Measurements from ENCODE around the gene C10orf88. TPM values are rescaled to one million over a fixed set of nuclear protein-coding genes. Genes with fewer than 3 reads are reported as not detected.

C10orf88 gene
- total RNA-seq, 1 experiment from 2014 or later, result 7.6 TPM

DNA sequence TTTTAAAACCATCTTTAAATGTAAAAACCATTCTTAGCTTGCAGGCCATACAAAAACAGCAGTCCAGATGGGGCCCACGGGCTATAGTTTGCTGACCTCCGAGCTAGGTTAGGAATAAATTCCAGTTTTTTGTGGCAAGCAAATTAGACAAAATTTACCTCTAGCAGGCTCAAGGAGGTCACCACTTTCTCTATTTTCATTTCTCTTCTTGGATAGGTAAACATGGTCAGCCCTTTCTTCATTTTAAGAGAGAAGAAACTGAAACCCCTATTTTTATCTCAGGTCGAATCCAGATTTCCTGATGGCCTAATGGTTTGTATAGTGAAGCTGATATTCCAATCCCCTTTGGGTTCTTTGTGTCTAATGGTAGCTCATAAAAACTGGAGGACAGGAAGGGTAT, 43.8 kb upstream of the C10orf88 start:
- Histone ChIP-seq H3K36me3 (ENCODE audit: low read depth) (no peaks in the 10 kb centered on the region), H3K9me2 (ENCODE audit: insufficient read depth) (no peaks in the 10 kb centered on the region), H3F3A (ENCODE audit: insufficient read depth, low read depth) (no peaks in the 10 kb centered on the region), H3K4me2 (no peak overlapping the region), H2AFZ (no peak overlapping the region), H3K79me2 (ENCODE audit: low read depth) (0 out of 2 replicates have a peak, but pooled peaks cover 7% of the 10 kb centered on the region), H3K27ac (no peak overlapping the region), H3K27me3 (ENCODE audit: insufficient read depth, low read depth) (no peaks in the 10 kb centered on the region), H3K4me1 (replicated peaks; ENCODE audit: insufficient read depth) (no peaks in the 10 kb centered on the region), H3K9me3 (ENCODE audit: insufficient read depth, low read depth) (no peaks in the 10 kb centered on the region), H4K20me1 (ENCODE audit: insufficient read depth) (peaks cover 8% of the 10 kb centered on the region; the same call in 1 of the 2 replicates), H3K4me3 (no peak overlapping the region)
- POLR2A ChIA-PET (ENCODE audit: unreplicated experiment), result no interaction called here
- BruUV-seq (replicated peaks), result no TSS peak
- CTCF ChIA-PET, result no interaction called here
- TF ChIP-seq EZH2 (IDR thresholded peaks at IDR 0.05; ENCODE audit: low read depth) (no peak), CTCF (conservative IDR thresholded peaks at IDR 0.05) (no peak)
- intact Hi-C loops (cut with micrococcal nuclease; ENCODE audit: unreplicated experiment), result no loop called here
- DNase-seq, result no peak

- Histone ChIP-seq H3K4me2 (no peak overlapping the region), H3K27ac (no peak overlapping the region), H3K4me1 (replicated peaks; ENCODE audit: insufficient read depth) (no peaks in the 10 kb centered on the region), H4K20me1 (ENCODE audit: insufficient read depth) (peaks cover 8% of the 10 kb centered on the region; the same call in 1 of the 2 replicates), H3K36me3 (ENCODE audit: low read depth) (no peaks in the 10 kb centered on the region), H3K27me3 (ENCODE audit: insufficient read depth, low read depth) (no peaks in the 10 kb centered on the region), H3K4me3 (no peak overlapping the region), H3F3A (ENCODE audit: insufficient read depth, low read depth) (no peaks in the 10 kb centered on the region), H3K9me2 (ENCODE audit: insufficient read depth) (no peaks in the 10 kb centered on the region), H3K79me2 (ENCODE audit: low read depth) (no peaks in the 10 kb centered on the region), H2AFZ (no peak overlapping the region), H3K9me3 (ENCODE audit: insufficient read depth, low read depth) (no peaks in the 10 kb centered on the region)
- no TSS peak for BruUV-seq (replicated peaks)
- no peak for DNase-seq
- intact Hi-C loops (cut with micrococcal nuclease; ENCODE audit: unreplicated experiment), result no loop called here
- ChIA-PET CTCF (no interaction called here), POLR2A (ENCODE audit: unreplicated experiment) (no interaction called here)
- no peak for TF ChIP-seq CTCF (conservative IDR thresholded peaks at IDR 0.05)
- TF ChIP-seq EZH2 (IDR thresholded peaks at IDR 0.05; ENCODE audit: low read depth), result no peak
These were observed 41.9 kb upstream of the C10orf88 start for GRCh38 chr10:122995936-122996335.

GRCh38 chr10:122993797-122994336, 39.8 kb upstream of the C10orf88 start:
- Histone ChIP-seq H3K27me3 (ENCODE audit: insufficient read depth, low read depth) (no peaks in the 10 kb centered on the region), H3K4me2 (no peak overlapping the region), H3K79me2 (ENCODE audit: low read depth) (no peaks in the 10 kb centered on the region), H3K9me3 (ENCODE audit: insufficient read depth, low read depth) (no peaks in the 10 kb centered on the region), H4K20me1 (ENCODE audit: insufficient read depth) (no peaks in the 10 kb centered on the region; the same call in 1 of the 2 replicates), H3K36me3 (ENCODE audit: low read depth) (no peaks in the 10 kb centered on the region), H3K4me1 (replicated peaks; ENCODE audit: insufficient read depth) (no peaks in the 10 kb centered on the region), H3K4me3 (no peak overlapping the region), H2AFZ (no peak overlapping the region), H3F3A (ENCODE audit: insufficient read depth, low read depth) (no peaks in the 10 kb centered on the region), H3K9me2 (ENCODE audit: insufficient read depth) (no peaks in the 10 kb centered on the region), H3K27ac (no peak overlapping the region)
- intact Hi-C loops (cut with micrococcal nuclease; ENCODE audit: unreplicated experiment), result no loop called here
- TF ChIP-seq CTCF (conservative IDR thresholded peaks at IDR 0.05) (no peak), EZH2 (IDR thresholded peaks at IDR 0.05; ENCODE audit: low read depth) (no peak)
- DNase-seq, result no peak
- ChIA-PET POLR2A (ENCODE audit: unreplicated experiment) (no interaction called here), CTCF (no interaction called here)
- no TSS peak for BruUV-seq (replicated peaks)

Measured in PC-9 (cell line).